NCI-H1436 (cell line): Measurements from ENCODE around the gene CERS4.
"Not testable (repeated sequence)": the region's sequence is repeated elsewhere in the genome, so short reads cannot be mapped to it uniquely, and the experiment has no call there.

ENCODE experiments used
- DNase-seq: peaks from one replicate; lab custom pipeline; 2025; lab: John Stamatoyannopoulos, UW

Gene CERS4

GRCh38 chr19:8209462-8210378 lies 550 bp downstream of the CERS4 start:
- no peak for DNase-seq

DNA sequence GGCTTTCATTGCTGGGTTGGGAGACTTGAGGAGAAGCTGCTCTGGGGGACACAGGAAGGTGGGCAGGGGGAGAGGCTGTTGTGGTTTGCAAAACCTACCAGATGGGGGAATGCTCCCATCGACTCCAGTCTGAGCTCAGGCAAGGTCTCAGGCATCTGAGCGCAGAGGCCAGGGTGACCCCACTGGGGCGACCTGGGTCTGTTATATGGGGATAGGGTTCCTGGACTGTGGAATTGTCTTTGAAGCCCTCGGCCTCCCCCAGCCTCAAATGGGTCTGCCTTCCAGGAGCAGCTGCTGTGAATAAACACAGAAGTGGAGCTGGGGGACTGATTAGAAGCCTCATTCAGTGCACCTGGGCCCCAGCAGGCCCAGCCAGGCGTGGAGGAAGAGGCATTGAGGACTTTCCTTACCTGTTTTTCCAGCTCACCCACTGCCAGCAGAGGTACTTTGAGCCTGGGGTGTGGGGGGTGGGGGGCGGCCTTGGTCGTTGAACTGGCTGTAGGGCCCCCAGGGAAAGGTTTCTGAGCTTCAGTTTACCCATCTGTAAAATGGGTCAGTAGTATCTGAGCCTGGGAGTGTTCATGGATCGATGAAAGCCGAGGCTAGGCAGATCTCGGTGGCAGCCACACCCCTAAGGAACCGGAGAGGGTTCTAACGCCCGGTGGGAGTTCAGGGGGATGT lies 1.4 kb downstream of the CERS4 start:
- DNase-seq, result no peak

DNA sequence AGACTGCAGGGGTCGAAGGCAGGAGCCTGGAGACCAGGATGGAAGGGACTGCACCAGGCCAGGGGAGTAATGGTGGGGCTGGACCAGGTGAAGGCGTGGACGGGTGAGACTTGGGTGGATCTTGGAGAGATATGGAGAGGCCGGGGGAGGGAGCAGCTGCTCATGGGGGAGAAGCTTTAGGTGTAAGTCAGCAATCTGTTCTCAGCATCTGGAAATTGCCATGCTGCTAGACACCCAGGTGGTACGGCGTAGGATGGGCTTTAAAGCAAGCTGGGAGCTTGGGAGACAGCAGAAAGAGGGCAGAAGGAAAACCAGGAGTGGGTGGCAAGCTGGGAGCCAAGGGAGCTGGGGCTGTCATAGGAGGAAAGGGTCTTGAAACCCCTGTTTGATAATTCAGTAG lies 3.0 kb downstream of the CERS4 start:
- no peak for DNase-seq

DNA sequence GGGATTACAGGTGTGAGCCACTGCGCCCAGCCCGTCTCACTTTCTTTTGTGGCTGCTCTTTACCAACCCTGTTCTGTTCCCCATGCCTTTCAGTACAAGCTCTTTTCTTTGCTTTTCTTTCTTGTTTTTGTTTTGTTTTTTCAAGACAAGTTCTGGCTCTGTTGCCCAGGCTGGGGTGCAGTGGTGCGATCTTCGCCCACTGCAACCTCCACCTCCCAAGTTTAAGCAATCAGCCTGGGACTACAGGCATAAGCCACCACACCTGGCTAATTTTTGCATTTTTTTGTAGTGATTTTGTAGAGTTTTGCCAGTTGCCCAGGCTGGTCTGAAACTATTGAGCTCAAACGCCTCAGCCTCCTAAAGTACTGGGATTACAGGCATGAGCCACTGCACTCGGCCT lies 3.7 kb downstream of the CERS4 start:
- no peak for DNase-seq

GRCh38 chr19:8213827-8214672 lies 4.9 kb downstream of the CERS4 start:
- no peak for DNase-seq

GRCh38 chr19:8214802-8215201 lies 5.6 kb downstream of the CERS4 start:
- DNase-seq, result no peak

- DNase-seq, result no peak
Observed at GRCh38 chr19:8215783-8216182, 6.6 kb downstream of the CERS4 start.

- DNase-seq, result no peak
Observed at GRCh38 chr19:8216357-8216756, 7.2 kb downstream of the CERS4 start.

DNA sequence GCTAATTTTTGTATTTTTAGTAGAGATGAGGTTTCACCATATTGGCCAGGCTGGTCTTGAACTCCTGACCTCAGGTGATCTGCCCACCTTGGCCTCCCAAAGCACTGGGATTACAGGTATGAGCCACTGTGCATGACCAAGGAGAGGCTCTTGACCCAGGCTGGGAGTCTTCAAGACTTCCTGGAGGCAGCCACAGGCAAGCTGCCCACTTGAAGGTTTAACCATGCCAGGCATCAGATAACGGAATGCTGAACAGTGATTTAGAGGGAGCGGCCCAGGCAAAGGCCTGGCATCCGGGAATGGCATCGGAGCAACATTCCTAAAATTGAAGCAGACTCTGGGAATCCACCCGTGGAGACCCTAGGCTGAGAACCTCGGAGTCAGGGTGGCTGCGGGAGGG lies 9.0 kb downstream of the CERS4 start:
- not testable (repeated sequence) for DNase-seq

DNA sequence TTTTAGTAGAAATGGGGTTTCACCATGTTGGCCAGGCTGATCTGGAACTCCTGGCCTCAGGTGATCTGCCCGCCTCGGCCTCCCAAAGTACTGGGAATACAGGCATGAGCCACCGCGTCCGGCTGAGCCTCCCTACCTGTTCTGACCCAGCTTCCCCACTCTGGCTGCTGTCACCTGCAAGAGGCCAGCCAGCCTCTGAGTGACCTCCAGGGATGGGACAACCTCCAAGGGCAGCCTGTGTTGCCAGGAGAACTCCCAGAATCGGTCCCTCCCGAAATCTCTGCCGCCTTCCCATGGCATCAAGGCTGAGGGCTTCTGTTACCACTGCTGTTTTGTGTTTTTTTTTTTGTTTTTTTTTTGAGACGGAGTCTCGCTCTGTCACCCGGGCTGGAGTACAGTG lies 11.3 kb downstream of the CERS4 start:
- no peak for DNase-seq

DNA sequence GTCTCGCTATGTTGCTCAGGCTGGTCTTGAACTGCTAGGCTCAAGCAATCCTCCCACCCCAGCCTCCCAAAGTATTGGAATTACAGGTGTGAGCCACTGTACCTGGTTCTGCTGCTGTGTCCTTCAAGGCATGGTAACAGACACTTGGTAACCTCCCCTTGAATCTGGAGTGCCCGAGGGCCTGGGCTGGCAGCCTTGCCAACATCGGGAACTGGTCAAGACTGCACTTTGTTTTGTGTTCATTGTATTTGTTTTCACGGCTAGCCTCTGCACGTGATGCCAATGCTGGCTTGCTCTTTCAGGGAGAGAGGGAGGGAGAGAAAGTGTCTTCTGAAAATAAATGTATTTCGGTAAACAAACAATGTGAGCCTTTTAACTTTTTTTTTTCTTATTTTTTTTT lies 12.0 kb downstream of the CERS4 start:
- no peak for DNase-seq

- not testable (repeated sequence) for DNase-seq
Observed at GRCh38 chr19:8223442-8223841, 14.3 kb downstream of the CERS4 start.

DNA sequence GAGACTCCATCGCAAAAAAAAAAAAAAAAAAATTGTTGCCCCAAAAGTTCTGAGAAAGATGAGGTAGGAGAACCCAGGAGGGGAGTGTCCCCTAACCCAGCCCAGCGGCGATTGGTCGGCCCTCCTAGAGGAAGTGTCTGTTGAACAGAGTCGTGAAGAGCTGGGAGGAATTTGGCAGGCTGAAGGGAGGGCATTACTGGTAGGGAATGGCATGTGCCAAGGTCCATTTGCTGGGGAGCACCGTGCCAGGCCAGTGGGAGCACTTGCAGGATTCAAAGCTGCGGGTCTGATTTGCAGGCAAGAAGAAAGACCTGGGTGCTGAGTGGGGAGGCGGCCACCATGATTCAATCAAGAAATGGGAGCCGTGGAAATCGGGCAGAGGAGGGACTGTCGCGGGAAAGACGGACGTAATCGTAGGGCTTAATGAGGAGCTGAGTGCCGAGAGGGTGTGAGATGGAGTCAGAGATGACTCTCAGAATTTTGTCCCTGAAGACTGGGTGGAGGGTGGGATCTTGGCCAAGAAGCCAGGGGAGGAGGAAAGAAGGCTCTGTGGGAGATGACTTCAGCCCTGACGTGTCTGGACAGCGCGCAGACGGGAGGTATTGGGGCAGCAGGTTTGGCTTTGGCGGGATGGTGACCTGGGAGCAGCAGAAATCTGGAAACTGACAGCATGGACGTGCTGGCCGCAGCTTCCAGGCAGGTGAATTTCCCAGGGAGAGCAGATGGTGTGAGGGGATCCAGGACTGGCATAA lies 15.4 kb downstream of the CERS4 start:
- DNase-seq, result no peak

GRCh38 chr19:8231073-8231604 lies 22.0 kb downstream of the CERS4 start:
- no peak for DNase-seq

DNA sequence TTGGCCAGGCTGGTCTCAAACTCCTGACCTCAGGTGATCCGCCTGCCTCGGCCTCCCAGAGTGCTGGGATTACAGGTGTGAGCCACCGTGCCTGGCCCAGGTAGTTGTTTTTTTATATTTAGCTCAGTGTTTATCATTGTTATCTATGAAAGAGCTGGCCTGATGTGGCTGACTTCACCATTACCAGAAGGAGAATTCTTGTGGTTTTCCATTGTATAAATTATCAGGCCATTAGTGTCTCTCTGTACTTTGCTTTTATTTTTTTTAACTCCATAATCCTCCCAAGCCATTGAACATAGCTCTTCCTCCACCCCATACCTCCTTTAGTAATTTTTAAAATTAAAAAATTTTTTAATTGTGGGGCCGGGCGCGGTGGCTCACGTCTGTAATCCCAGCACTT lies 24.2 kb downstream of the CERS4 start:
- no peak for DNase-seq

GRCh38 chr19:8237026-8237425 lies 27.9 kb downstream of the CERS4 start:
- no peak for DNase-seq

- no peak for DNase-seq
Observed at GRCh38 chr19:8238251-8238650, 29.1 kb downstream of the CERS4 start.

GRCh38 chr19:8239528-8240273 lies 30.5 kb downstream of the CERS4 start:
- no peak for DNase-seq

- no peak for DNase-seq
Observed at GRCh38 chr19:8240274-8241229, 31.4 kb downstream of the CERS4 start.

DNA sequence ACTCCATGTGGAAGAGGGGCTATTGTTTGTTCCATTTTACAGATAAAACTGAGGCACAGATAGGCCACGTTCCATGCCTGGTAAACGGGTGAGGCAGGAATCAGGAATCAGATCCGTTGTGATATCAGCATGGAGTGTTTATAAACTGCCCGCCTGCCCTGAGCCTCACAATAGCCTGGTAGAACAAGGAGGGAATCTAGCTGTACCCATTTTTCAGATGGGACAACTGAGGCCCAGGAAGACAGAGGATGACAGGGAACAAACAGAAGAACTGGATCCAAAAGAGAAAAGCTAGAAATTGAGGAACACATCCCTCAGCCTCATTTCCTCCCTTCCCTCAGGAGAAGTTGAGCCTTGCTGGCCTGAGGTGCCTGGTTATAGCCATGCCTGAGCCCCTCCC lies 32.5 kb downstream of the CERS4 start:
- no peak for DNase-seq
